ENCODE data around the gene ADCY3.
A peak's percentile ranks its signal among the peaks of the same experiment; 100 is the strongest.

ADCY3 gene

GRCh38 chr2:24924732-24925131 is 4.7 kb upstream of the ADCY3 start:
- DNase-seq = no peak

- DNase-seq = no peak
These were observed 4.2 kb upstream of the ADCY3 start for GRCh38 chr2:24924266-24924665.

- no peak for DNase-seq
These were observed 3.1 kb upstream of the ADCY3 start for GRCh38 chr2:24923106-24923505.

GRCh38 chr2:24922556-24922955 is 2.5 kb upstream of the ADCY3 start:
- no peak for DNase-seq

GRCh38 chr2:24920809-24921441 is 888 bp upstream of the ADCY3 start:
- peak; percentile 53 for DNase-seq

GRCh38 chr2:24919506-24920097 is 435 bp downstream of the ADCY3 start:
- DNase-seq = no peak

GRCh38 chr2:24919037-24919505 is 966 bp downstream of the ADCY3 start:
- peak; percentile 53 for DNase-seq

GRCh38 chr2:24918326-24919036 is 1.6 kb downstream of the ADCY3 start:
- no peak for DNase-seq

GRCh38 chr2:24917731-24918325 is 2.2 kb downstream of the ADCY3 start:
- DNase-seq = no peak

GRCh38 chr2:24917086-24917485 is 3.0 kb downstream of the ADCY3 start:
- DNase-seq = no peak

GRCh38 chr2:24915796-24916195 is 4.2 kb downstream of the ADCY3 start:
- no peak for DNase-seq

GRCh38 chr2:24915175-24915574 is 4.9 kb downstream of the ADCY3 start:
- DNase-seq = no peak

GRCh38 chr2:24914713-24915112 is 5.3 kb downstream of the ADCY3 start:
- DNase-seq = no peak

GRCh38 chr2:24913911-24914310 is 6.1 kb downstream of the ADCY3 start:
- no peak for DNase-seq

- DNase-seq = no peak
These were observed 7.1 kb downstream of the ADCY3 start for GRCh38 chr2:24912986-24913385.

GRCh38 chr2:24912523-24912922 is 7.5 kb downstream of the ADCY3 start:
- no peak for DNase-seq

GRCh38 chr2:24910245-24910644 is 9.8 kb downstream of the ADCY3 start:
- DNase-seq = no peak

- no peak for DNase-seq
These were observed 10.4 kb downstream of the ADCY3 start for GRCh38 chr2:24909555-24910177.

GRCh38 chr2:24908461-24908901 is 11.6 kb downstream of the ADCY3 start:
- no peak for DNase-seq

GRCh38 chr2:24907116-24907515 is 12.9 kb downstream of the ADCY3 start:
- no peak for DNase-seq

GRCh38 chr2:24906466-24906865 is 13.6 kb downstream of the ADCY3 start:
- no peak for DNase-seq

GRCh38 chr2:24903161-24904103 is 16.6 kb downstream of the ADCY3 start:
- DNase-seq = no peak
